Eye (tissue), 1 donor: ENCODE results near the gene UBIAD1.
"Not testable (repeated sequence)": the region's sequence is repeated elsewhere in the genome, so short reads cannot be mapped to it uniquely, and the experiment has no call there.

Source experiments
- DNase-seq: peaks from one replicate; pipeline ENCODE4 v3.0.0-alpha.2; 2015

The UBIAD1 gene

DNA sequence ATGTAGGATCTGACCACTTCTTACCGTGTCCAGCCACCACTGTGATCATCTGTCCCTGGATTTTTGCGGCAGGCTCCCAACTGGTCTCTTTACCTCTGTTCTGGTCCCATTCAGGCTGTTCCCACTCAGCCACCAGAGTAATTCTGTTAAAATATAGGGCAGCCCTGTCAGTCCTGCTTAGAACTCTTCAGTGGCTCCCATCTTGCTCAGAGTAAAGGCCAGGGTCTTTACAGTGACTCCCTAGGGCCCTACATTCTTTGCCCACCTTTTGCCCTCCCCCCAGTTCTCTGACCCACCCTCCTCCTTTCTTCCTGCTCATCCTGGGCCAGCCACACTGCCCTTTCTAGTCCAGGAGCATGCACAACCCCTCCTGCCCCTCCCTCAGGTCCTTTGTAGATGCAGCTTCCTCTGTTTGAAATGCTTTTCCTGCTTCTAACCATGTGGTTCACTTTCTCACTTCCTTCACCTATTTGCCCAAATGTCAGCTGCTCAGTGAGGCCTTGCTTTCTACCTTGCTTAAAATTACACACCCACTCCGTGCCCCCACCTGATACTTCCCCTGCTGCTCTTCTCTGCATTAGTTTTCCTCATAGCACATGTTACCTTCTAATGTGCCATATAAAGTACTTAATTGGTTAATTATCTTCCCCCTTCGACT lies 7.8 kb downstream of the UBIAD1 start:
- DNase-seq: no peak

- DNase-seq: peak; percentile 53
Measured at GRCh38 chr1:11281518-11282331, 8.7 kb downstream of the UBIAD1 start.

DNA sequence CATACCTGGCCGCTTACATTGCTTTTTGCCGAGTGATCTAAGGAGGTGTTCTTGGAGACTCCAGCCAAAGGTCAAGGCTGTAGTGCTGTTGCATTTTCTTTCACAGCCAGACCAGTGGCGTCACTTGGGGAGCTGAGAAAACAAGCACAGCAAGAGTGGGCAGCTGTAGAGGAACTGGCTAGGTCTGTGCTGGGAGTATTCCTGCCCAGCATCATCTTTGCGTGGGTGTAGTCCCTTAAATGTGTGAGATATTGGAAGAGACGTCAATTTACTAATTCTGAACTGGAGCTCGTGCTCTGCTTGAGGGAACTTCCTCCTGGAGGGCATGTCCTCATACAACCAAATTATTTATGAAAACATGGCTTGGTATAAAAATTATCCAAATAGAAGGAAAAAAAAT lies 10.2 kb downstream of the UBIAD1 start:
- DNase-seq: no peak

DNA sequence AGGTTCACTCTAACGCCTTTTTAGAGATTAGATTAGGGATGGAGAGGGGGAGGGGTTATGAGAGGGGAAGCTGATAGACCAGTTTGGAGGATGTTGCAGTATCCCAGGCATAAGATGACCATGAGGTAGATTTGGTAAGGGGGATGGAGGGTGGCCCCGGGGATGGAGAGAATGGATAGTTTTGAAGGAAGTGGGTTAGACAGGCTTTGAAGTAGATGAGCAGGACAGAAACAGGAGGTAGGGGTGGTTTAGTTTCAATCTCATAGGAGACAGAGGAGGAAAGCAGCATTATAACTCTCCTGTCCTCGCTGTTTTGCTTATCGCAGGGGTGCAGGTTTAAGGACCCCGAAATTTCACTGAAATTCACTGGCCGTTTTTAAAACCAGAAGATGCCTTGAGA lies 11.8 kb downstream of the UBIAD1 start:
- DNase-seq: no peak

DNA sequence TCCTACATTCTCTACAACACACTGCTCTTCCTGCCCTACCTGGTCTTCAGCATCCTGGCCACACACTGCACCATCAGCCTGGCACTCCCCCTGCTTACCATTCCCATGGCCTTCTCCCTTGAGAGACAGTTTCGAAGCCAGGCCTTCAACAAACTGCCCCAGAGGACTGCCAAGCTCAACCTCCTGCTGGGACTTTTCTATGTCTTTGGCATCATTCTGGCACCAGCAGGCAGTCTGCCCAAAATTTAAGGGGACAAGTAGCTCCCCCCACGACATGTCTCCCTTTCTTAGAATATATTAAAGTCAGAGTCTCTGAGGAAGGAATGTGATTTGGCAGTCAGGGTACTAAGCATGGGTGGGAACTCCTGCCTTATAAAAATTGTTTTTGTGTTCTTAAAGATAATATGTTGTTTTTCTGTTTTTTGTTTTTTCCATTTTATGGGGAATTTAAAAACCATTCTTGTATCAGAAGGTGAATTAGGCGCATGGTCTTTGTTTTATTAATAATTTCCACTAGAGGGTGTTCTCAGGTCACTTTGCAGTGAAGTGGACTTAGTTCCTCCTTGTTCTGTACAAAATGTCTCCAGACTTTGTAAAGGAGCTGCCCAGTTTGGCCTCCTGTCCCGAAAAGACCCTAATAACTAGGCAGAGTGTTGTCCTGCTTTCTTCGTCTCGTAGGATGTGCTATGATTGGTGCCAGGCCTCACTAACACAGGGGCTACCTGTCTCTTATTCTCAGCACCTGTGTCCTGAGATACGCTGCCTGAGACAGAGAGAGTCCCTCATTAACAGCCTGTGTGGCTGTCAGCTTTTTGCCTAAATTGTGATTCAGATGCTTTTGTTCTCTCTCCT lies 13.1 kb downstream of the UBIAD1 start:
- peak; percentile 42 for DNase-seq

DNA sequence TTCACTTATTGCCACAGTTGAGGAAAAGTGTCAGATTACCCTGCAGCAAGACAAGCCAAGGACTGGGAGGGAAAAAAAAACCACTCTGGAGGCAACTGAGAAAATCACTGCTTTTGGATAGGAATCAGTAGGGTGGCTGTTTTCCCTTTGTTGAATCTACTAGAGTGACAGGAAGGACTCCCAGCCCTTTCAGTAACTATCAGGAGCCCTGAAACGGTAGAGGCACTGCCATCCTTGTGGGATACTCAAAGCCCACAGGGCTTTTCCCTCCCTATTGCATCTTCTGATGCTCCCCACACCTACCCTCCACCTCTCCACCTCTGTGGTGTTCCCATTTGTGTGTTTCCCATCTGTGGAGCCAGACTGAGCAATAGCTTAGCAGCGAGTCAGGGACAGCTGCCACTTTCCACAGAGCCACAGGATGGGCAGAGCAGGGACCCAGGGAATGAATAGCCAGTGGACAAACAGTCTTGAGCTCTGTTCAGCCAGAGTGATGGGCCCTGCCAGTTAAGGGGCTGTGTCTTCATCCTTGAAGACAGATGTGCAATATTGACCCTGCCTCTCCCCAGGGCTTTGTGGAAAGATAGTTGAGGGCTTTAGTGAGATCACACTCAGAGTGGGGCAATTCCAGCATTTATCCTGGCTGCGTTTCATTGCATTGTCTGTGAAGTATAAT lies 13.9 kb downstream of the UBIAD1 start:
- peak; percentile 56 for DNase-seq

DNA sequence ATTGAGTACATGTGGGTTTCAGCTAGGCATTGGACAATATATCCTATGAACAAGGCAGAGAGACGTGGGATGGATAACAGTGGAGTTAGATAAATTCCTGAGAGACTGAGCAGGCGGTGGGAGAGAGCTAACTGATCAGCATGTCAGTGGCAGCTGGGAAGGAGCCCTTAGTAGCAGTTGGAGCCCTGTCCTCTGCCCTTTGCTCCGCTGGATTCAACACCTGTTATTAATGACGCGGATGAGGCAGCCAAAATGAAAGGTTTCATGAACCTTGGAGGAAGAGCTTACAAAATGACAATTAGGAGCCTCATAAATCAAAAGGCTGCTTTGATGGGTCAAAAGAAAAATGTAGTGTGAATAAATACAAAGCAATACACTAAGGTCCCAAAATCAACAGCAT lies 16.1 kb downstream of the UBIAD1 start:
- DNase-seq: peak; percentile 23

DNA sequence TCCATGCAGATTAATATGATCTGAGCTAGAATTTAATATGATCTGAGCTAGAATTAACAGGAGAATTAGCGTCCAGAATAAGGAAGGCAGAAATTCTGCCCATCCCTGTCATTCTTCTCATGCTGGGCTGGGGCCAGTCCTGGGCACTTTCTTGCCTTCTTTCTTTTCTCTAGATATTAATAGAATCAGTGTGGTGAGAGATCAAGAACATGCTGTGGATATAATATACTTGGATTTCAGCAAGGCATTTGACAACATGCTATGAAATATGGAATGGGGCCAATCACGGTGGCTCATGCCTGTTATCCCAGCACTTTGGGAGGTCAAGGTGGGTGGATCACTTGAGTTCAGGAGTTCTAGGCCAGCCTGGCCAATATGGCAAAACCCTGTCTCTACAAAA lies 18.1 kb downstream of the UBIAD1 start:
- DNase-seq: no peak

DNA sequence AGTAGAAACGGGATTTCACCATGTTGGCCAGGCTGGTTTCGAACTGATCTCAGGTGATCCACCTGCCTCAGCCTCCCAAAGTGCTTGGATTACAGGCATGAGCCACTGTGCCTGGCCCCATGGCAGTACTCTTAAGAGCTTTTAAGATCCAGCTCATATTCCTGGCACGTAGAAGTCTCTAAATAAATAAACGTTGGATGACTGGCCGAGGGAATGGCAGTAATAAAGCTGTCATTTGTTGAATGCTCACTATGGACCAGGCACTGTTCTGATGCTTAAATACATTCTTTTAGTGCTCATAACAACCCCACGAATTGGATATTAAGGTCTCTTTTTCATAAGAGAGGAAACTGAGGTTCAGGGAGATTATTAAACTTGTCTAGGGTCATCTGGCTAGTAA lies 20.9 kb downstream of the UBIAD1 start:
- no peak for DNase-seq

DNA sequence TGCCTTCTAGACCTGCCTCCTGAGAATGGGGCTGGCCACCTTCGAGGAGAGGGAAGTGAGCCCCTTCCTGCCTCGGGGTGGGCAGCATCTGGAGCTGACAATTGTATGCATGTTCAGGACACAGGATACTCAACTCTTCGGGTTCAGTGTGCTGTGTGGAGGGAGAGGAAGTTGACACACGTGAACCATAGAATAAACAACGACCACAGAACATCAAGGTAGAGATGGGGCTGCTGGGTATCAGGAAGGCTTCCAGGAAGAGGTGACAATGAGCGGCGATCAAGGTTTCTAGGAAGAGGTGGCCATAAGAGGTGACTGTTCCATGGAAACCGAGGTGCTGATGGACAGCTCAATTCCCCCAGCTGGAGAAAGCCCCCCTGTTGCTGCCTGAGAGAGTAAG lies 22.0 kb downstream of the UBIAD1 start:
- DNase-seq: no peak

- DNase-seq: no peak
Measured at GRCh38 chr1:11295905-11296304, 22.9 kb downstream of the UBIAD1 start.

DNA sequence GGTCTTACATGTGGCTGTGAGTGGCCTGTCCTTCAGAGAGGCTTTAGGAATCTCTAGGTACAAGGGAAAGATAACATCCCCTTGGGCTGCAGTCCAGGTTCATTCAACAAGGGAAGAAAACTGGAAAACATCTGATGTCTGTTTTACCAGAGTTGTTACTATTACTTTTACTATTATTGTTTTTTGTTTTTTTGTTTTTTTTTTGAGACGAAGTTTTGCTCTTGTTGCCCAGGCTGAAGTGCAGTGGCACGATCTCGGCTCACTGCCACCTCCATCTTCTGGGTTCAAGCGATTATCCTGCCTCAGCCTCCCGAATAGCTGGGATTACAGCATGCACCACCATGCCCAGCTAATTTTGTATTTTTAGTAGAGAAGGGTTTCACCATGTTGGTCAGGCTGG lies 24.8 kb downstream of the UBIAD1 start:
- DNase-seq: not testable (repeated sequence)

- DNase-seq: no peak
Measured at GRCh38 chr1:11298390-11299224, 25.6 kb downstream of the UBIAD1 start.

DNA sequence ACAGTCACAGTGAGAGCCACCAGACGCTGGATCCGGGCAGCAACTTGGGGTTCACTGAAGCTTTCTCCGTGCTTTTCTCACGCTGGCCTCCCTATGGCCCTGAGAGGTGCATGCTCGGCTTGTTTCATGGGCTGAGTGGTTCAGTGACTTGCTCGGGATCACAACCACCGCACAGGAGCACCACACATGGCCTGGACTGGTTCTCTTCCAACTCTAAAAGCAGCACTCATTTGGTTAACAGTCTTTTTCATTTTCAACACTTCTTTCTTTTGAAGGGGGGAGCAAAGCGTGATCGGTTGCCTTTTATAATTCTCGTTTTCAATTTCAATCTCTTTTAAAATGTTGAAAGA lies 26.2 kb downstream of the UBIAD1 start:
- DNase-seq: no peak

DNA sequence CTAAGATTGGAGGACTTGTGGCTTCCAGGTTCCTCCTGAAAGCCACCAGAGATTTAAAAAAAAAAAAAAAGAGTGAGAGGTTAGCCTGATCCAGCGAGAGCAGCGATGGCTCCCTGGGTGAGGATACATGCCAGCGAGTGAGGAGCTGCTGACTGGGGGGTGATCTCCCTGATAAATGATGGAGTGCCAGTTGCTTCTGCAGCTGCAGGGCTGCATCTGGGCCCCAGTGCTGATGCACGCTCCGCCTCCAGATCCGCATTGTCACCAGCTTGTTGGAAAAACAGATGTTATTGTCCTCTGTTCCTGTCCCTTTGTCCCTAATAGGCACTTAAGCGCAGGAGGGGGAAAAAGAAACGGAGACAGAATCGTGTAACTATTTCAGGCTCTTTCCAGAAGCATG lies 28.6 kb downstream of the UBIAD1 start:
- DNase-seq: peak; percentile 31

DNA sequence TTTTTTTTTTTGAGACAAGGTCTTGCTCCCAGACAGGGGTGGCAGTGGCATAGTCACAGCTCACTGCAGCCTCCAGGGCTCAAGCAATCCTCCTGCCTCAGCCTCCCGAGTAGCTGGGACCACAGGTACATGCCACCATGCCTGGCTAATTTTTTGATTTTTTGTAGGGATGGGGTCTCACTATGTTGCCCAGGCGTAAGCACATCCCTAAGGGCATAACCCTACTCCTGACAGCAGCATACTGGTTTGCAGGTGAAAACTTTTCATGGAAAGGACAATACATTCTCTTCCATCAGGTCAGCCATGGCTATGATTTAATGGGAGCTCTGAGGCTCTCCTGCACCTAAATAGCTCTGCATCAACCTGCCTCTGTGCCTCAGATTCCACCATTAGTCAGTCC lies 29.4 kb downstream of the UBIAD1 start:
- DNase-seq: no peak

DNA sequence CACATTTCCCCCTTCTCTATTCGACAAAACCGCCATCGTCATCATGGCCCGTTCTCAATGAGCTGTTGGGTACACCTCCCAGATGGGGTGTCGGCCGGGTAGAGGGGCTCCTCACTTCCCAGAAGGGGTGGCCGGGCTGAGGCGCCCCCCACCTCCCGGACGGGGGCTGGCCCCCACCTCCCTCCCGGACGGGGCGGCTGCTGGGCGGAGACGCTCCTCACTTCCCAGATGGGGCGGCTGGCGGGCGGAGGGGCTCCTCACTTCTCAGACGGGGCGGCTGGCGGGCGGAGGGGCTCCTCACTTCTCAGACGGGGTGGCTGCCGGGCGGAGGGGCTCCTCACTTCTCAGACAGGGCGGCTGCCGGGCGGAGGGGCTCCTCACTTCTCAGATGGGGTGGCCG lies 32.5 kb downstream of the UBIAD1 start:
- not testable (repeated sequence) for DNase-seq

DNA sequence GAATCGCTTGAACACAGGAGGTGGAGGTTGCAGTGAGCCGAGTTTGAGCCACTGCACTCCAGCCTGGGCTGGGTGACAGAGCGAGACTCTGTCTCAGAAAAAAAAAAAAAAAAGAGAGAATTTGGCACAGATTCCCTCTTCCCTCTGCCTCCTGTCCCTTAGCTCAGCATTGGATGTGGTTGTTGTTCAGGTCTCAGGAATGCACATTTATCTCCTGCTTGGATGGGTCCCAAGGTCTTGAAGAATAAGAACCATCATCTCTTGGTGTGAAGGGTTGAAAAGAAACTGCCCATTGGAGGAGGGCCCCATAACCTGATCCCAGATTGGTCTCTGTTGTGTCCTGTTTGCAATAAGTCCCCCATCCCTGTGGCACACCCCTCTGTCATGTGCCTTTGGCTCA lies 34.9 kb downstream of the UBIAD1 start:
- DNase-seq: no peak

GRCh38 chr1:11308699-11309224 lies 35.8 kb downstream of the UBIAD1 start:
- DNase-seq: no peak

GRCh38 chr1:11309385-11309784 lies 36.4 kb downstream of the UBIAD1 start:
- no peak for DNase-seq

GRCh38 chr1:11311816-11312755 lies 39.1 kb downstream of the UBIAD1 start:
- no peak for DNase-seq
